Activated T-helper 17 cell treated with anti-CD3 and anti-CD28 coated beads, Interleukin-2, amount 50 U/mL, for 72 hours (primary cell): ENCODE results near the gene TMEM52B. TPM values are rescaled to one million over a fixed set of nuclear protein-coding genes. Genes with fewer than 3 reads are reported as not detected.
"Not testable (repeated sequence)": the region's sequence is repeated elsewhere in the genome, so short reads cannot be mapped to it uniquely, and the experiment has no call there.

Experiments
- ATAC-seq: fragments of 150-1000 bp; cut with Tn5 transposase; replicated peaks from 2 replicates; pipeline ENCODE4 v1.10.0; 2021; ENCODE audit warnings: mild to moderate bottlenecking, moderate library complexity
- H3K27ac Mint-ChIP-seq: one replicate; pipeline ENCODE4 v1.8.0; 2022; ENCODE audit warnings: mixed read lengths
- H3K27me3 Mint-ChIP-seq: one replicate; pipeline ENCODE4 v1.8.0; 2022; ENCODE audit warnings: mixed read lengths
- H3K36me3 Mint-ChIP-seq: one replicate; pipeline ENCODE4 v1.8.0; 2022; ENCODE audit warnings: low read depth, mild to moderate bottlenecking, mixed read lengths
- H3K4me1 Mint-ChIP-seq: one replicate; pipeline ENCODE4 v1.8.0; 2022; ENCODE audit warnings: mixed read lengths
- H3K4me3 Mint-ChIP-seq: one replicate; pipeline ENCODE4 v1.8.0; 2022; ENCODE audit warnings: mild to moderate bottlenecking, mixed read lengths
- H3K9me3 Mint-ChIP-seq: one replicate; pipeline ENCODE4 v1.8.0; 2022; ENCODE audit warnings: mixed read lengths
- total RNA-seq, 2 donors: library from RNA; stranded (reverse); gene quantifications; one replicate each; pipeline ENCODE4 v1.2.3, GENCODE V29; 2022

Gene TMEM52B
- total RNA-seq, 2 donors from 2014 or later = not detected

GRCh38 chr12:10212739-10213131 lies 33.9 kb downstream of the TMEM52B start, which contains the start of gene GABARAPL1:
Gene GABARAPL1, plus strand, starts transcription at chr12:10212877. Its CDS starts 253 bp downstream, at chr12:10213130.
- Mint-ChIP-seq H3K4me3 (peak within 1 kb of the TSS; percentile 94), H3K9me3 (no peaks in the 10 kb centered on the region), H3K27ac (peak within 1 kb of the TSS; percentile 98), H3K4me1 (peaks cover 11% of the 10 kb centered on the region), H3K27me3 (no peaks in the 10 kb centered on the region), H3K36me3 (peaks cover 18% of the 10 kb centered on the region)
- peak; percentile 69 for ATAC-seq

- ATAC-seq = peak; percentile 64
Measured at GRCh38 chr12:10213168-10214135, 34.6 kb downstream of the TMEM52B start.

GRCh38 chr12:10214136-10214894 lies 35.5 kb downstream of the TMEM52B start:
- no peaks in the 10 kb centered on the region for H3K9me3 Mint-ChIP-seq
- peaks cover 26% of the 10 kb centered on the region for H3K36me3 Mint-ChIP-seq
- no peak for ATAC-seq
- H3K4me3 Mint-ChIP-seq = peak overlapping the region; percentile 94
- H3K4me1 Mint-ChIP-seq = peaks cover 11% of the 10 kb centered on the region
- H3K27me3 Mint-ChIP-seq = no peaks in the 10 kb centered on the region
- H3K27ac Mint-ChIP-seq = peak overlapping the region; percentile 98

More at GRCh38 chr12:10213168-10214135, 34.6 kb downstream of the TMEM52B start:
- Mint-ChIP-seq H3K4me3 (peak overlapping the region; percentile 94), H3K9me3 (no peaks in the 10 kb centered on the region), H3K36me3 (peaks cover 25% of the 10 kb centered on the region), H3K27me3 (no peaks in the 10 kb centered on the region), H3K4me1 (peaks cover 11% of the 10 kb centered on the region), H3K27ac (peak overlapping the region; percentile 98)

GRCh38 chr12:10214895-10215267 lies 36.0 kb downstream of the TMEM52B start:
- Mint-ChIP-seq H3K4me3 (peak overlapping the region; percentile 94), H3K36me3 (peaks cover 32% of the 10 kb centered on the region), H3K27ac (peak overlapping the region; percentile 36), H3K4me1 (peaks cover 11% of the 10 kb centered on the region), H3K9me3 (no peaks in the 10 kb centered on the region), H3K27me3 (no peaks in the 10 kb centered on the region)
- no peak for ATAC-seq

GRCh38 chr12:10215436-10215835 lies 36.6 kb downstream of the TMEM52B start:
- Mint-ChIP-seq H3K27ac (peak overlapping the region; percentile 50), H3K4me1 (peaks cover 11% of the 10 kb centered on the region), H3K4me3 (peak overlapping the region; percentile 94), H3K9me3 (no peaks in the 10 kb centered on the region), H3K27me3 (no peaks in the 10 kb centered on the region), H3K36me3 (peaks cover 37% of the 10 kb centered on the region)
- no peak for ATAC-seq

- peak overlapping the region; percentile 50 for H3K27ac Mint-ChIP-seq
- peaks cover 42% of the 10 kb centered on the region for H3K36me3 Mint-ChIP-seq
- not testable (repeated sequence) for ATAC-seq, H3K9me3 Mint-ChIP-seq, H3K27me3 Mint-ChIP-seq
- peaks cover 11% of the 10 kb centered on the region for H3K4me1 Mint-ChIP-seq
- H3K4me3 Mint-ChIP-seq = peak overlapping the region; percentile 94
Measured at GRCh38 chr12:10215946-10216345, 37.1 kb downstream of the TMEM52B start.

GRCh38 chr12:10218021-10218420 lies 39.2 kb downstream of the TMEM52B start:
- H3K4me3 Mint-ChIP-seq = no peak overlapping the region
- H3K9me3 Mint-ChIP-seq = no peaks in the 10 kb centered on the region
- no peak overlapping the region for H3K27ac Mint-ChIP-seq
- ATAC-seq = no peak
- H3K4me1 Mint-ChIP-seq = peaks cover 16% of the 10 kb centered on the region
- H3K27me3 Mint-ChIP-seq = no peaks in the 10 kb centered on the region
- H3K36me3 Mint-ChIP-seq = peaks cover 53% of the 10 kb centered on the region

GRCh38 chr12:10220398-10221077 lies 41.7 kb downstream of the TMEM52B start:
- Mint-ChIP-seq H3K4me1 (peaks cover 4% of the 10 kb centered on the region), H3K36me3 (peaks cover 63% of the 10 kb centered on the region), H3K27me3 (no peaks in the 10 kb centered on the region), H3K27ac (no peak overlapping the region), H3K4me3 (no peak overlapping the region), H3K9me3 (no peaks in the 10 kb centered on the region)
- no peak for ATAC-seq

- no peak overlapping the region for H3K4me3 Mint-ChIP-seq
- H3K27ac Mint-ChIP-seq = no peak overlapping the region
- H3K36me3 Mint-ChIP-seq = peaks cover 63% of the 10 kb centered on the region
- H3K27me3 Mint-ChIP-seq = no peaks in the 10 kb centered on the region
- ATAC-seq = no peak
- no peaks in the 10 kb centered on the region for H3K9me3 Mint-ChIP-seq
- H3K4me1 Mint-ChIP-seq = peaks cover 4% of the 10 kb centered on the region
Measured at GRCh38 chr12:10221846-10222245, 43.0 kb downstream of the TMEM52B start.

GRCh38 chr12:10223208-10223607 lies 44.4 kb downstream of the TMEM52B start:
- Mint-ChIP-seq H3K36me3 (peaks cover 58% of the 10 kb centered on the region), H3K4me3 (no peak overlapping the region), H3K4me1 (peaks cover 9% of the 10 kb centered on the region), H3K27me3 (no peaks in the 10 kb centered on the region), H3K9me3 (no peaks in the 10 kb centered on the region), H3K27ac (no peak overlapping the region)
- ATAC-seq = no peak

- not testable (repeated sequence) for ATAC-seq, H3K4me3 Mint-ChIP-seq, H3K27ac Mint-ChIP-seq, H3K4me1 Mint-ChIP-seq, H3K27me3 Mint-ChIP-seq, H3K9me3 Mint-ChIP-seq
- H3K36me3 Mint-ChIP-seq = peaks cover 43% of the 10 kb centered on the region
Measured at GRCh38 chr12:10225426-10225825, 46.6 kb downstream of the TMEM52B start.

- ATAC-seq = no peak
Measured at GRCh38 chr12:10226086-10226485, 47.3 kb downstream of the TMEM52B start.

GRCh38 chr12:10226731-10227130 lies 47.9 kb downstream of the TMEM52B start:
- Mint-ChIP-seq H3K36me3 (peaks cover 30% of the 10 kb centered on the region), H3K4me1 (peaks cover 5% of the 10 kb centered on the region), H3K27me3 (no peaks in the 10 kb centered on the region), H3K9me3 (no peaks in the 10 kb centered on the region), H3K27ac (no peak overlapping the region), H3K4me3 (no peak overlapping the region)
- ATAC-seq = no peak

More at GRCh38 chr12:10226086-10226485, 47.3 kb downstream of the TMEM52B start:
- Mint-ChIP-seq H3K27ac (no peak overlapping the region), H3K4me1 (peaks cover 9% of the 10 kb centered on the region), H3K36me3 (peaks cover 37% of the 10 kb centered on the region), H3K9me3 (no peaks in the 10 kb centered on the region), H3K4me3 (no peak overlapping the region), H3K27me3 (no peaks in the 10 kb centered on the region)

- H3K36me3 Mint-ChIP-seq = peaks cover 21% of the 10 kb centered on the region
- H3K27ac Mint-ChIP-seq = peak overlapping the region; percentile 74
- peaks cover 5% of the 10 kb centered on the region for H3K4me1 Mint-ChIP-seq
- no peak overlapping the region for H3K4me3 Mint-ChIP-seq
- no peaks in the 10 kb centered on the region for H3K27me3 Mint-ChIP-seq
- peak; percentile 92 for ATAC-seq
- no peaks in the 10 kb centered on the region for H3K9me3 Mint-ChIP-seq
Measured at GRCh38 chr12:10227648-10228047, 48.8 kb downstream of the TMEM52B start.
